GM23338 (cell line): ENCODE results near the gene USP7. TPM values are rescaled to one million over a fixed set of nuclear protein-coding genes. Genes with fewer than 3 reads are reported as not detected.

Source experiments
- ATAC-seq: fragments of 200-7000 bp; cut with Tn5 transposase; 3 replicates; pipeline ENCODE4 v1.9.1; 2020
- DNase-seq: peaks from one replicate; pipeline ENCODE4 v3.0.0-alpha.2; 2015; ENCODE audit warnings: low spot score
- H2AFZ ChIP-seq: fragments of 200-600 bp; sonication (generic); 2 replicates; pipeline ENCODE4 v1.8.0; 2016; ENCODE audit warnings: antibody characterized with exemption, mild to moderate bottlenecking, moderate library complexity
- H3F3A ChIP-seq: fragments of 200-600 bp; sonication (generic); replicated peaks from 2 replicates; pipeline ENCODE4 v1.8.0; 2017; ENCODE audit warnings: antibody characterized with exemption, mixed run types, low read depth
- H3K27ac ChIP-seq: fragments of 200-600 bp; sonication (generic); 2 replicates; pipeline ENCODE4 v1.6.1; 2016; ENCODE audit warnings: low read depth
- H3K27me3 ChIP-seq: fragments of 200-600 bp; sonication (generic); 2 replicates; pipeline ENCODE4 v1.8.0; 2016; ENCODE audit warnings: mild to moderate bottlenecking, mixed run types, moderate library complexity; ENCODE audit not compliant: insufficient read depth
- H3K36me3 ChIP-seq: fragments of 200-600 bp; sonication (generic); 2 replicates; pipeline ENCODE4 v1.8.0; 2016; ENCODE audit warnings: mild to moderate bottlenecking; ENCODE audit not compliant: insufficient read depth
- H3K4me1 ChIP-seq: fragments of 200-600 bp; sonication (generic); 2 replicates; pipeline ENCODE4 v1.8.0; 2016; ENCODE audit warnings: mild to moderate bottlenecking, moderate library complexity; ENCODE audit not compliant: insufficient read depth
- H3K4me2 ChIP-seq: fragments of 200-600 bp; sonication (generic); 2 replicates; pipeline ENCODE4 v1.7.1; 2017; ENCODE audit warnings: mixed run types
- H3K4me3 ChIP-seq: fragments of 200-600 bp; sonication (generic); 2 replicates; pipeline ENCODE4 v1.6.1; 2016; ENCODE audit warnings: mixed run types
- H3K79me2 ChIP-seq: fragments of 200-600 bp; sonication (generic); replicated peaks from 2 replicates; pipeline ENCODE4 v1.8.0; 2017; ENCODE audit warnings: mild to moderate bottlenecking; ENCODE audit not compliant: insufficient read depth
- H3K9me2 ChIP-seq: fragments of 200-600 bp; sonication (generic); 2 replicates; pipeline ENCODE4 v1.8.0; 2017; ENCODE audit not compliant: insufficient read depth
- H4K20me1 ChIP-seq: fragments of 200-600 bp; sonication (generic); replicated peaks from 2 replicates; pipeline ENCODE4 v1.8.0; 2017; ENCODE audit warnings: mild to moderate bottlenecking; ENCODE audit not compliant: insufficient read depth
- H3K27ac Mint-ChIP-seq: 2 replicates; pipeline ENCODE4 v1.8.0; 2020; ENCODE audit warnings: inconsistent platforms, mild to moderate bottlenecking, moderate library complexity, mixed read lengths
- H3K27me3 Mint-ChIP-seq: 3 replicates; pipeline ENCODE4 v1.8.0; 2022; ENCODE audit warnings: low read depth, mild to moderate bottlenecking, moderate library complexity, mixed read lengths, inconsistent platforms; ENCODE audit not compliant: insufficient read depth, poor library complexity
- H3K36me3 Mint-ChIP-seq: 3 replicates; pipeline ENCODE4 v1.8.0; 2021; ENCODE audit warnings: low read depth, mild to moderate bottlenecking, inconsistent platforms, moderate library complexity, mixed read lengths
- H3K4me1 Mint-ChIP-seq: 3 replicates; pipeline ENCODE4 v1.8.0; 2020; ENCODE audit warnings: mild to moderate bottlenecking, inconsistent platforms, mixed read lengths
- H3K4me3 Mint-ChIP-seq: 3 replicates; pipeline ENCODE4 v1.8.0; 2021; ENCODE audit warnings: moderate library complexity, mild to moderate bottlenecking, inconsistent platforms, mixed read lengths
- H3K9me3 Mint-ChIP-seq: 3 replicates; pipeline ENCODE4 v1.8.0; 2020; ENCODE audit warnings: moderate library complexity, mild to moderate bottlenecking, inconsistent platforms, mixed read lengths
- CTCF ChIP-seq, 2 experiments: fragments of 200-600 bp in 1 of 2; sonication (generic) in 1 of 2; conservative IDR thresholded peaks; 2 replicates each; pipeline versions ENCODE4 v1.5.1 to v1.6.1; 2016 to 2017; ENCODE audit warnings: antibody characterized with exemption in 2 of 2, low read depth in 2 of 2, mild to moderate bottlenecking in 2 of 2, moderate library complexity in 1 of 2
- JUNB ChIP-seq: IDR thresholded peaks from one replicate; pipeline ENCODE4 v1.6.1; 2016; ENCODE audit warnings: antibody characterized with exemption; ENCODE audit not compliant: unreplicated experiment
- POLR2AphosphoS5 ChIP-seq: IDR thresholded peaks from 2 replicates; pipeline ENCODE4 v1.6.1; 2016; ENCODE audit warnings: antibody characterized with exemption, low read depth
- REST ChIP-seq: IDR thresholded peaks from one replicate; pipeline ENCODE4 v1.6.1; 2018; ENCODE audit warnings: antibody characterized with exemption; ENCODE audit not compliant: unreplicated experiment
- STAT1 ChIP-seq: IDR thresholded peaks from one replicate; pipeline ENCODE4 v1.6.1; 2016; ENCODE audit warnings: antibody characterized with exemption; ENCODE audit not compliant: unreplicated experiment
- ZNF462 ChIP-seq: fragments of 250-450 bp; sonication (Bioruptor Pico); IDR thresholded peaks from 2 replicates; pipeline ENCODE4 v1.5.0; 2020; ENCODE audit warnings: mild to moderate bottlenecking, moderate library complexity
- polyA plus RNA-seq: library from polyadenylated mRNA; unstranded; fragments of >200 nt; fragmentation: Nextera tagmentation; extraction: Ambion mirVana; gene quantifications from 2 replicates; pipeline ENCODE4 v1.2.1, GENCODE V29; 2016
- total RNA-seq: library from RNA; depleted of rRNA; stranded (reverse); fragments of >200 nt; shearing (Covaris generic); gene quantifications from 2 replicates; pipeline ENCODE4 v1.2.3, GENCODE V29; 2014

USP7 gene
- total and polyA plus RNA-seq, 2 experiments from 2014 or later: 42.3 to 130 TPM

GRCh38 chr16:8849411-8850011, 114.2 kb downstream of the USP7 start:
- Histone ChIP-seq H3K4me3 (no peak overlapping the region), H3K4me2 (peak overlapping the region; percentile 48), H2AFZ (no peak overlapping the region), H3K4me1 (peaks cover 26% of the 10 kb centered on the region), H3K36me3 (peaks cover 15% of the 10 kb centered on the region; the same call in 1 of the 2 replicates), H3F3A (peaks cover 45% of the 10 kb centered on the region), H3K27me3 (no peaks in the 10 kb centered on the region), H4K20me1 (peaks cover 1% of the 10 kb centered on the region; the same call in 1 of the 2 replicates), H3K9me2 (no peaks in the 10 kb centered on the region), H3K27ac (peak overlapping the region; percentile 84), H3K79me2 (peaks cover 16% of the 10 kb centered on the region)
- DNase-seq: no peak
- H3K27ac Mint-ChIP-seq: peak overlapping the region; percentile 88
- peaks cover 45% of the 10 kb centered on the region for H3K4me1 Mint-ChIP-seq
- H3K4me3 Mint-ChIP-seq: no peak overlapping the region; the same call in 2 of the 3 replicates
- peaks cover 3% of the 10 kb centered on the region; the same call in 1 of the 3 replicates for H3K9me3 Mint-ChIP-seq
- TF ChIP-seq STAT1 (no peak), JUNB (no peak), POLR2AphosphoS5 (no peak), REST (no peak), ZNF462 (CRISPR knock-in tag) (no peak), CTCF (conservative IDR thresholded peaks at IDR 0.05; ENCODE audit: low read depth in 2 of 2) (no peak)
- peaks cover 36% of the 10 kb centered on the region for H3K27me3 Mint-ChIP-seq
- peak; percentile 8 for ATAC-seq
- H3K36me3 Mint-ChIP-seq: peaks cover 69% of the 10 kb centered on the region
